GM12874 (cell line): ENCODE data around the gene LAMTOR5.

Source experiments
- TF ChIP-seq, protein P1 (sequence below): IDR thresholded peaks from 2 replicates; pipeline ENCODE4 v1.5.1; 2011; ENCODE audit warnings: low read depth, mild to moderate bottlenecking, control low read depth, low read length, moderate library complexity; ENCODE audit not compliant: insufficient read depth

The LAMTOR5 gene

DNA sequence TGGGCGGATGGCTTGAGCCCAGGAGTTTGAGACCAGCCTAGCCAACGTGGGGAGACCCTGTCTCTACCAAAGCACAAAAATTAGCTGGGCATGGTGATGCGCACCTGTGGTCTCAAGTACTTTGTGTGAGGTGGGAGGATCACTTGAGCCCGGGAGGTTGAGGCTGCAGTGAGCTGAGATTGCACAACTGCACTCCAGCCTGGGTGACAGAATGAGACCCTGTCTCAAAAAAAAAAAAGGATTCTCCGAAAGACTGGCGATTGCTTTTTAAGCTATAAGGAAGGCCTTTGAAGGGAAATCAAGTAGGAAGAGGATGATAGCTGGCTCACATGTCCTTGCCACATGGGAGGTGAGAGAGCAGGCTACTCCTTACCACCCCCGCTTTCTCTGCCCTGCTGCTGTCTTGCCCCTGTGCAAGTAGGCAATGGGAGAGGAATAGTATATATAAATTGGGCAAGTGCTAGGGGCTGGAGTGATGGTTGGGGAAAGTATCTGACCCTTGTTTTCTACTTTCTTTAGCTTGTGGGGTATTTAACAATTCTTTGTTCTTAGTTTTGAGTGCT, 3.8 kb upstream of the LAMTOR5 start:
- TF ChIP-seq, protein P1, sequence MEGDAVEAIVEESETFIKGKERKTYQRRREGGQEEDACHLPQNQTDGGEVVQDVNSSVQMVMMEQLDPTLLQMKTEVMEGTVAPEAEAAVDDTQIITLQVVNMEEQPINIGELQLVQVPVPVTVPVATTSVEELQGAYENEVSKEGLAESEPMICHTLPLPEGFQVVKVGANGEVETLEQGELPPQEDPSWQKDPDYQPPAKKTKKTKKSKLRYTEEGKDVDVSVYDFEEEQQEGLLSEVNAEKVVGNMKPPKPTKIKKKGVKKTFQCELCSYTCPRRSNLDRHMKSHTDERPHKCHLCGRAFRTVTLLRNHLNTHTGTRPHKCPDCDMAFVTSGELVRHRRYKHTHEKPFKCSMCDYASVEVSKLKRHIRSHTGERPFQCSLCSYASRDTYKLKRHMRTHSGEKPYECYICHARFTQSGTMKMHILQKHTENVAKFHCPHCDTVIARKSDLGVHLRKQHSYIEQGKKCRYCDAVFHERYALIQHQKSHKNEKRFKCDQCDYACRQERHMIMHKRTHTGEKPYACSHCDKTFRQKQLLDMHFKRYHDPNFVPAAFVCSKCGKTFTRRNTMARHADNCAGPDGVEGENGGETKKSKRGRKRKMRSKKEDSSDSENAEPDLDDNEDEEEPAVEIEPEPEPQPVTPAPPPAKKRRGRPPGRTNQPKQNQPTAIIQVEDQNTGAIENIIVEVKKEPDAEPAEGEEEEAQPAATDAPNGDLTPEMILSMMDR, result no peak

DNA sequence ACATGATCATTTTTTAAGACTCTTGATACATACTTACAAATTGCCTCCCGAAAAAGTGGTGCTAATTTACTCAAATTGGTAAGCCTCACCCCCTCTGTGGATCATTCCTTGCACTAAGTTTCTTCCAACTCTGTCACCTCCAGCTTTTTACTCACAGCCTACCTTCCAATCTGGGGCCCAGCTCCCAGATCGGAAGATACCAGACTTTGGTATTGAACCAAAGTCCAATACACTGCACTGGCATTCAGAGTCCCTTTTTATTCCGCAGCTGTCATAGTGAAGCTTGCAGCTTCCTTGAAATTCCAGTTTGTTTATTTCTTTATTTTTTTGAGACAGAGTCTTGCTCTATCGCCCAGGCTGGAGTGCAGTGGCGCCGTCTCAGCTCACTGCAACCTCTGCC, 1.8 kb upstream of the LAMTOR5 start:
- TF ChIP-seq, protein P1, result no peak

DNA sequence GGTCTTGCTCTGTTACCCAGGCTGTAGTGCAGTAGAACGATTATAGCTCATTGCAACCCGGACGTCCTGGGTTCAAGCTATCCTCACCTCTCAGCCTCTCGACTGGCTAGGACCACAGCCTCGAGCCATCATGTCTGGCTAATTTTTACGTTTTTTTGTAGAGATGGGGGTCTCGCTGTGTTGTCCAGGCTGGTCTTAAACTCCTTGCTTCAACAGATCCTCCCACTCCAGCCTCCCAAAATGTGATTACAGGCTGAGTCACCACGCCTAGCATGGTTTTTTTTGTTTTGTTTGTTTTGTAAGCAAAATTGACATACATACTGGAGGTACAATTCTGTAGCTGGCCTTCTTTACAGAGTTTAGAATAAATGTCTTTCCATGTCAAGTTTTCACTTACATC, 994 bp upstream of the LAMTOR5 start:
- TF ChIP-seq, protein P1, result no peak

DNA sequence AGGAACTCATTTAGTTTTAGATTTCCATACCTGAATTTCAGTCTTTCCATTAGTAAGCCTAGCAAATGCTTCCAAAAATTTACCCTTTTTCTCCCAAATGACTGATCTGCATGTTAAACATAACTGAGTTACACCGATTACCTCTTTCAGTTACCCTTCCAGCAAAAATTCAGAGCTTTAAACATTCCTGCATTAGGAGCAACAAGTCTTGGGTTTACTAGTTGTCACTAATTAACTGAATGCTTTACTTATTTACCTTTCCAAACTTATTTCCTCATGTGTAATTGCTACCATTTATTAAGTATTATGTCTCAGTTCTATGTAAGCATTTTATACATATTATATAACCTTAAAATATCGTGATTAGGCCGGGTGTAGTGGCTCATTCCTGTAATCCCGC, 3.1 kb downstream of the LAMTOR5 start:
- TF ChIP-seq, protein P1, result no peak

DNA sequence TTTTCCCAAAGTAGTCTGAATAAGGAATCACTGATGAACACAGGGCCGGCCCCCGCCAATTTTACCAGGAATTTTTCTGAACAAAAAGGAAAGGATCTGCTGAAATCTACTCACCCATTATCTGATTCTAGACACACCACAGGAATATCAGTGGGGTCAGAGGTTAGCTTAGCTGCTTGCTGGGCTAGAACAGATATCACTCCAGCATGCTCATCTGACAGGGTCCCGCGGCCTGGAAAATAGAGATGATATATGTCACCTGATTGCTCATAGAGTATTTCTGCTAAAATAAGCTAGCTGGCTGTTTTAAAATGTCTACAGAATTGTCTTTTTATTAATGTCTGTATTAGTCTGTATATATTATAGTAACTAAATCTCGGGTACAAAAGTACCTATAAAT, 3.7 kb downstream of the LAMTOR5 start:
- TF ChIP-seq, protein P1, result no peak

DNA sequence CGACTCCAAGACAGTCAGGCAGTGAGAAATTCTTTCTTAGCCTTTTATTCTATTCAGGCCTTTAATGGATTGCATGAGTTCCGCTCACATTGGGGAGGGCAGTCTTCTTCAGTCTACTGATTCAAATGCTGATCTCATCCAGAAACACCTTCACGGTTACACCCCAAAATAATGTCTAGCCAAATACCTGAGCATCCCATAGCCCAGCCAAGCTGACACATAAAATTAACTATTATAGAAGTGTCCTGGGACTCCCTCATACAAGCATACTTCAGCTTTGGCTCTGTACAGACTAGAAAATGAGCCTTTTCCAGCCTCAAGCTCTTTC, 13.0 kb downstream of the LAMTOR5 start:
- TF ChIP-seq, protein P1, result no peak

DNA sequence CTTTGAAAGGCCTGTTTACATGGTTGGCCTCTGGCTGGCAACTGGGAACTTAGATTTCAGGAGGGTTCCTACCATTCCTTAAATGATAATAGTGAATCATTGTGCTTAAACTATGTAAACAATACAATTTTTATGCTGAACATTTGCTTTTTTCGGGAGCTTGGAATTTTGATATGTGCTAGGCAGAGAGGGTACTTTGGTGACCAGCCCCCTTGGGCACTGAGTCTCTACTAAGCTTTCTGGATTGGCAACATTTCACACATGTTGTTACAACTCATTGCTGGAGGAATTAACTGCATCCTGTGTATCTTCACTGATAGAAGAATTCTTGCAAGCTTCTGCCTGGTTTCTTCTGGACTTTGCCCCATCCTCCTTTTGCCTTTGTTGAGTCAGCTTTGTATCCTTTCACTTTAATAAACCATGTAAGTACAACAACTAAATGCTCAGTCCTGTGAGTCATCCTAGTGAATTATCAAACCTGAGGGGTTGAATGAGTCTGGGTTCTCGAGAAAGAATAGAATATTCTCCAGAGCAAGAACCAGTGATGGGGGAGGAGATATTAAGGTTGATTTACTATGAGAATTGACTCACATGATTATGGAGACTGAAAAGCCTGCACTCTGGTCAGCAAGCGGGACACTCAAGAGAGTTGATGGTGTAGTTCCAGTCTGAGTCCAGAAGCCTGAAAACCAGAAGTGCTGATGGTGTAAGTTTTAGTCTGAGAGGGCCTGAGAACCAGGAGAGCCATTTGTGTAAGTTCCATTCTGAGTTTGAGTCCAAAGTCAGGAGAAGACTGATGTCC, 13.6 kb downstream of the LAMTOR5 start:
- TF ChIP-seq, protein P1, result no peak
